Caco-2 (cell line): ENCODE results near the gene LXN. TPM values are rescaled to one million over a fixed set of nuclear protein-coding genes. Genes with fewer than 3 reads are reported as not detected.

ENCODE experiments used
- BruUV-seq: library from RNA; stranded (reverse); fragments of 400-500 nt; replicated peaks from 2 replicates; lab custom pipeline; 2021; lab: Mats Ljungman, UMichigan
- CTCF ChIA-PET: fragments of 300-600 bp; sonication (Branson Sonifier 250); formaldehyde crosslinking; loops from one replicate; lab custom pipeline; 2022; ENCODE audit warnings: antibody characterized with exemption; lab: Charles Lee
- POLR2A ChIA-PET: fragments of 300-600 bp; sonication (Branson Sonifier 250); formaldehyde crosslinking; loops from one replicate; lab custom pipeline; 2022; ENCODE audit warnings: antibody characterized with exemption; lab: Charles Lee
- DNase-seq, 2 experiments: peaks; one replicate each; pipeline versions ENCODE4 v3.0.0 to v3.0.0-alpha.2; 2020 to 2022
- H3K27me3 ChIP-seq: replicated peaks from 2 replicates; pipeline ENCODE4 v1.6.0; 2011; ENCODE audit warnings: low read length; ENCODE audit not compliant: control insufficient read depth, insufficient read depth
- H3K36me3 ChIP-seq: 2 replicates; pipeline ENCODE4 v1.5.1; 2011; ENCODE audit warnings: low read length; ENCODE audit not compliant: control insufficient read depth, insufficient read depth
- H3K4me1 ChIP-seq: fragments of 250-450 bp; sonication (Bioruptor Pico); 2 replicates; pipeline ENCODE4 v1.5.1; 2020; ENCODE audit warnings: mild to moderate bottlenecking
- H3K4me3 ChIP-seq: 2 replicates; pipeline ENCODE4 v1.5.1; 2011; ENCODE audit warnings: low read depth, mild to moderate bottlenecking, control low read depth, low read length
- H3K9me3 ChIP-seq: fragments of 250-450 bp; sonication (Bioruptor Pico); 2 replicates; pipeline ENCODE4 v1.5.1; 2020; ENCODE audit warnings: mild to moderate bottlenecking, moderate library complexity
- H3K27ac Mint-ChIP-seq: one replicate; pipeline ENCODE4 v1.8.0; 2022; ENCODE audit warnings: mixed read lengths; ENCODE audit not compliant: unreplicated experiment
- H3K27me3 Mint-ChIP-seq: one replicate; pipeline ENCODE4 v1.8.0; 2022; ENCODE audit warnings: mixed read lengths; ENCODE audit not compliant: insufficient read depth, unreplicated experiment
- H3K36me3 Mint-ChIP-seq: one replicate; pipeline ENCODE4 v1.8.0; 2022; ENCODE audit warnings: mild to moderate bottlenecking, mixed read lengths; ENCODE audit not compliant: insufficient read depth, unreplicated experiment
- H3K4me1 Mint-ChIP-seq: one replicate; pipeline ENCODE4 v1.8.0; 2022; ENCODE audit warnings: low read depth, mixed read lengths; ENCODE audit not compliant: unreplicated experiment
- H3K4me3 Mint-ChIP-seq: one replicate; pipeline ENCODE4 v1.8.0; 2022; ENCODE audit warnings: mild to moderate bottlenecking, moderate library complexity, mixed read lengths; ENCODE audit not compliant: unreplicated experiment
- H3K9me3 Mint-ChIP-seq: one replicate; pipeline ENCODE4 v1.8.0; 2022; ENCODE audit warnings: mixed read lengths; ENCODE audit not compliant: unreplicated experiment
- CTCF ChIP-seq, 2 experiments: fragments of 200-600 bp in 1 of 2; IDR thresholded peaks; 1 replicate in 1 of 2; 2 replicates in 1 of 2; pipeline versions ENCODE4 v1.5.1 to v1.8.0; 2011 to 2022; ENCODE audit warnings: antibody characterized with exemption in 1 of 2, control low read depth in 1 of 2, inconsistent platforms in 1 of 2, low read depth in 1 of 2, low read length in 1 of 2, mild to moderate bottlenecking in 1 of 2, moderate library complexity in 1 of 2; ENCODE audit not compliant: insufficient read depth in 1 of 2, severe bottlenecking in 1 of 2, unreplicated experiment in 1 of 2
- intact Hi-C: fragments of 100-400 bp; cut with micrococcal nuclease; formaldehyde crosslinking; loops from one replicate; pipeline ENCODE4 v1.10.0; 2022; ENCODE audit not compliant: unreplicated experiment
- total RNA-seq: library from RNA; stranded (reverse); gene quantifications from 2 replicates; pipeline ENCODE4 v1.2.3, GENCODE V29; 2022

The LXN gene
- total RNA-seq, 1 experiment from 2014 or later = not detected

DNA sequence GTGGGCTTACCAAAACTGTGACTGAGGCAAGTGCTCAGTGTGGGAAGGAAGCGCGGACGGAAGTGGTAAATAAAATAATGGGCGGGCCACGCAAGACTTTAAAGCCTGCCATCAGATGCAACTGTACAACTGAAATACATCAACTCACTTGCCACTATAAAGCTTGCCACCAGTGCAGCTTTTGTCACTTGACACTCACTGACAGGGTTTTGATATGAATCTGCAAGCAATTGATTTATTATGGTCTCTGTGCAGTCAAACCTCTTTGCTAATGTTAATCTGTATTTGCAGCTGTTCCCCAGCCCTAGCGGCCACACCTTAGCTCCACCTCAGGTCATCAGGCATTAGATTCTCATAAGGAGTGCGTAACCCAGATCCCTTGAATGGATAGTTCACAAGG lies 30.4 kb downstream of the LXN start:
- no TSS peak for BruUV-seq
- intact Hi-C loops = loop anchor here (5.0 kb wide), 2 partner anchors 75 to 105 kb away; no protein-coding TSS in a partner anchor
- no peaks in the 10 kb centered on the region for H3K9me3 Mint-ChIP-seq

GRCh38 chr3:158640646-158641045 lies 31.8 kb downstream of the LXN start:
- H3K4me3 ChIP-seq = no peak overlapping the region
- ChIA-PET POLR2A (no interaction called here), CTCF (no interaction called here)
- Mint-ChIP-seq H3K9me3 (no peaks in the 10 kb centered on the region), H3K27me3 (no peaks in the 10 kb centered on the region), H3K27ac (no peak overlapping the region), H3K4me3 (no peak overlapping the region), H3K36me3 (peaks cover 6% of the 10 kb centered on the region), H3K4me1 (no peaks in the 10 kb centered on the region)
- no TSS peak for BruUV-seq
- no peaks in the 10 kb centered on the region for H3K36me3 ChIP-seq
- no peaks in the 10 kb centered on the region for H3K9me3 ChIP-seq
- intact Hi-C loops = loop anchor here (5.0 kb wide), 2 partner anchors 73 to 103 kb away; no protein-coding TSS in a partner anchor
- H3K4me1 ChIP-seq = 0 out of 2 replicates have a peak, but pooled peaks cover 3% of the 10 kb centered on the region
- no peak for DNase-seq
- TF ChIP-seq CTCF (IDR thresholded peaks at IDR 0.05; ENCODE audit: insufficient read depth in 1 of 2, low read depth in 1 of 2, low read length in 1 of 2, severe bottlenecking in 1 of 2, unreplicated experiment in 1 of 2) = no peak
- H3K27me3 ChIP-seq = no peaks in the 10 kb centered on the region; the same call in 1 of the 2 replicates

More for the DNA sequence above, 30.4 kb downstream of the LXN start:
- H3K9me3 ChIP-seq = no peaks in the 10 kb centered on the region
- POLR2A ChIA-PET = no interaction called here
- Mint-ChIP-seq H3K27ac (no peak overlapping the region), H3K36me3 (peaks cover 6% of the 10 kb centered on the region), H3K4me1 (no peaks in the 10 kb centered on the region), H3K27me3 (no peaks in the 10 kb centered on the region), H3K4me3 (no peak overlapping the region)
- H3K4me3 ChIP-seq = no peak overlapping the region
- no peaks in the 10 kb centered on the region for H3K36me3 ChIP-seq
- no peak for DNase-seq
- H3K27me3 ChIP-seq = no peaks in the 10 kb centered on the region; the same call in 1 of the 2 replicates
- CTCF ChIA-PET = no interaction called here
- TF ChIP-seq CTCF (IDR thresholded peaks at IDR 0.05; ENCODE audit: insufficient read depth in 1 of 2, low read depth in 1 of 2, low read length in 1 of 2, severe bottlenecking in 1 of 2, unreplicated experiment in 1 of 2) = no peak
- 0 out of 2 replicates have a peak, but pooled peaks cover 9% of the 10 kb centered on the region for H3K4me1 ChIP-seq

GRCh38 chr3:158631981-158632380 lies 40.5 kb downstream of the LXN start:
- Mint-ChIP-seq H3K36me3 (no peaks in the 10 kb centered on the region), H3K4me1 (no peaks in the 10 kb centered on the region), H3K4me3 (no peak overlapping the region), H3K27me3 (no peaks in the 10 kb centered on the region), H3K27ac (no peak overlapping the region), H3K9me3 (no peaks in the 10 kb centered on the region)
- no peak for TF ChIP-seq CTCF (IDR thresholded peaks at IDR 0.05; ENCODE audit: insufficient read depth in 1 of 2, low read depth in 1 of 2, low read length in 1 of 2, severe bottlenecking in 1 of 2, unreplicated experiment in 1 of 2)
- CTCF ChIA-PET = no interaction called here
- BruUV-seq = no TSS peak
- Histone ChIP-seq H3K4me3 (no peak overlapping the region), H3K9me3 (no peaks in the 10 kb centered on the region), H3K27me3 (no peaks in the 10 kb centered on the region), H3K4me1 (no peaks in the 10 kb centered on the region), H3K36me3 (no peaks in the 10 kb centered on the region)
- intact Hi-C loops = no loop called here
- no peak for DNase-seq
- POLR2A ChIA-PET = no interaction called here
